ENCODE measurements around the gene MMP7. TPM values are rescaled to one million over a fixed set of nuclear protein-coding genes. Genes with fewer than 3 reads are reported as not detected.

MMP7 gene
- total RNA-seq, 1 donor: under 0.01 TPM

DNA sequence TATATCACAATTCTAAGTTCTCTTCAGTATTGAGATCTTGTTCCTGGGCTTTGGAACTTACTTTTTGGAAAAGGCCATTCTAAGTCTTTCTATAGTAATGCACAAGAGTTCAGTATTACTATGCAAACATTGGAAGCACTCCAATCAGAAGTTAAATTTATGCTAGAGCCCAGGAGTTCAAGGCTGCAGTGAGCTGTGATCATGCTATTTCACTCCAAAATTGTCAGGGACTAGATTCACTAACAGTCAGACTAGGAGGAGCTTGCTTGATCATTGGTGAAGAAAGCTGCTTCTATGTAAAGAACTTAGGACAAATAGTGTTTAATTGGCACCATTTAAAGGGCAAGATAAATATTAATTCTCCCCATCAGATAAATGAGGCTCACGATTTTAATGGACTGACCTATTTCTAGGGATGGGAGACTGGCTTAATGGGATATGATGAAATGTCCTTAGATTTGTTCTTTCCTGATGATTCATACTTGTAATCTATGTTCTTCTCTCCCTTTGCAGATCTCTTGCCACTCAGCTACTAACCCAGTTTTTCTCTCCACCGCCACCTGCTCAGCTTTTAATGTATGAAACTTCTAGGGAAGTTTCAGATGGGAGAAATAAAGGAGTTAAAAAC lies 45.3 kb downstream of the MMP7 start:
- DNase-seq (ENCODE audit: insufficient read length, low spot score, missing footprints): no peak
- TF ChIP-seq, protein P1, sequence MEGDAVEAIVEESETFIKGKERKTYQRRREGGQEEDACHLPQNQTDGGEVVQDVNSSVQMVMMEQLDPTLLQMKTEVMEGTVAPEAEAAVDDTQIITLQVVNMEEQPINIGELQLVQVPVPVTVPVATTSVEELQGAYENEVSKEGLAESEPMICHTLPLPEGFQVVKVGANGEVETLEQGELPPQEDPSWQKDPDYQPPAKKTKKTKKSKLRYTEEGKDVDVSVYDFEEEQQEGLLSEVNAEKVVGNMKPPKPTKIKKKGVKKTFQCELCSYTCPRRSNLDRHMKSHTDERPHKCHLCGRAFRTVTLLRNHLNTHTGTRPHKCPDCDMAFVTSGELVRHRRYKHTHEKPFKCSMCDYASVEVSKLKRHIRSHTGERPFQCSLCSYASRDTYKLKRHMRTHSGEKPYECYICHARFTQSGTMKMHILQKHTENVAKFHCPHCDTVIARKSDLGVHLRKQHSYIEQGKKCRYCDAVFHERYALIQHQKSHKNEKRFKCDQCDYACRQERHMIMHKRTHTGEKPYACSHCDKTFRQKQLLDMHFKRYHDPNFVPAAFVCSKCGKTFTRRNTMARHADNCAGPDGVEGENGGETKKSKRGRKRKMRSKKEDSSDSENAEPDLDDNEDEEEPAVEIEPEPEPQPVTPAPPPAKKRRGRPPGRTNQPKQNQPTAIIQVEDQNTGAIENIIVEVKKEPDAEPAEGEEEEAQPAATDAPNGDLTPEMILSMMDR (IDR thresholded peaks at IDR 0.05; ENCODE audit: extremely low read depth, low read depth, low read length): no peak

DNA sequence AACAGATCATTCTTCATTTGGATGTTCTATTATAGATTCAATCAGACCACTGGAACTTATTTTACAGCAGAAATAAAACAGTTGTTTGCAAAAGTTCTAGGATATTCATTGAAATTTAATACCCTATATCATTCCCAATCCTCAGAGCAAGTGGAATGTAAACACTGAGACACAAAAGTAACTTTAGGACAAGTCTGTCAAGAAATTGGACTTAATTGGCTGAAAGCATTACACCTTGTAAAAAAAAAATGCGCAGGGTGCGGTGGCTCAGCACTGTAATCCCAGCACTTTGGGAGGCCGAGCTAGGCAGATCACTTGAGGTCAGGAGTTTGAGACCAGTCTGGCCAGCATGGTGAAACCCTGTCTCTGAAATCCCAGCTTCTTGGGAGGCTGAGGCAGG lies 48.1 kb downstream of the MMP7 start:
- no peak overlapping the region for H3K4me2 ChIP-seq (ENCODE audit: insufficient read depth, low read length)
- H3K27ac ChIP-seq (ENCODE audit: low read depth, low read length): no peak overlapping the region
- H3K79me2 ChIP-seq (ENCODE audit: insufficient read depth, low read length): no peaks in the 10 kb centered on the region
- H3K36me3 ChIP-seq (ENCODE audit: insufficient read depth, low read length): no peaks in the 10 kb centered on the region
- DNase-seq (ENCODE audit: insufficient read length, low spot score, missing footprints): no peak
- H2AFZ ChIP-seq (ENCODE audit: low read length): no peak overlapping the region
- H3K9me3 ChIP-seq (ENCODE audit: low read depth, low read length): no peaks in the 10 kb centered on the region
- TF ChIP-seq, protein P1 (IDR thresholded peaks at IDR 0.05; ENCODE audit: extremely low read depth, low read depth, low read length): no peak
- H3K27me3 ChIP-seq (ENCODE audit: insufficient read depth, low read length): no peaks in the 10 kb centered on the region
- no peaks in the 10 kb centered on the region for H4K20me1 ChIP-seq (ENCODE audit: insufficient read depth, low read length)
- no peaks in the 10 kb centered on the region for H3K4me1 ChIP-seq (ENCODE audit: insufficient read depth, low read length)
- no peak overlapping the region for H3K4me3 ChIP-seq (ENCODE audit: insufficient read depth, low read length)

More for the DNA sequence above, 45.3 kb downstream of the MMP7 start:
- Histone ChIP-seq H2AFZ (ENCODE audit: low read length) (no peak overlapping the region), H3K27ac (ENCODE audit: low read depth, low read length) (no peak overlapping the region), H3K4me2 (ENCODE audit: insufficient read depth, low read length) (no peak overlapping the region), H3K9me3 (ENCODE audit: low read depth, low read length) (no peaks in the 10 kb centered on the region), H3K4me3 (ENCODE audit: insufficient read depth, low read length) (no peak overlapping the region), H3K79me2 (ENCODE audit: insufficient read depth, low read length) (no peaks in the 10 kb centered on the region), H4K20me1 (ENCODE audit: insufficient read depth, low read length) (no peaks in the 10 kb centered on the region), H3K36me3 (ENCODE audit: insufficient read depth, low read length) (no peaks in the 10 kb centered on the region), H3K4me1 (ENCODE audit: insufficient read depth, low read length) (no peaks in the 10 kb centered on the region), H3K27me3 (ENCODE audit: insufficient read depth, low read length) (no peaks in the 10 kb centered on the region)

DNA sequence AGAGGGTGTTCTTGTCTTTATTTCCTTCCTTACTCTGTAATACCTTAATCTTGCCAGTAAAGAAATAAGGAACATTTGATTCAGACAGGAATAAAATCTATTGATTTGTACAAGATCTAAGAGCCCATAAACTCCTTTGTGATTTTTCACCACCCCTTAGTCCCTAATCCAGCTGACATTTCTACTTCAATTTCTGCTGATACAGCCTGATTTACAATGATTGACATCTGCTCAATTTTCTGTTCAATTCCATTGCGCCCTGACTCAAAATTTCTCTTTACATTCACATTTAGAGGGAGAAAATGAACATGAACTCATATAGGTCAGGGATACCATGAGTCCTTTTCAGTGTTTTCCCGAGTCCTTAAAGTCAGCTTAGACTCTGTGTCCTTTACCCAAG lies 50.8 kb downstream of the MMP7 start:
- H3K9me3 ChIP-seq (ENCODE audit: low read depth, low read length): no peaks in the 10 kb centered on the region
- H3K79me2 ChIP-seq (ENCODE audit: insufficient read depth, low read length): no peaks in the 10 kb centered on the region
- H2AFZ ChIP-seq (ENCODE audit: low read length): no peak overlapping the region
- no peaks in the 10 kb centered on the region for H3K27me3 ChIP-seq (ENCODE audit: insufficient read depth, low read length)
- H4K20me1 ChIP-seq (ENCODE audit: insufficient read depth, low read length): no peaks in the 10 kb centered on the region
- no peak overlapping the region for H3K4me2 ChIP-seq (ENCODE audit: insufficient read depth, low read length)
- H3K4me1 ChIP-seq (ENCODE audit: insufficient read depth, low read length): no peaks in the 10 kb centered on the region
- DNase-seq (ENCODE audit: insufficient read length, low spot score, missing footprints): no peak
- TF ChIP-seq, protein P1 (IDR thresholded peaks at IDR 0.05; ENCODE audit: extremely low read depth, low read depth, low read length): no peak
- H3K27ac ChIP-seq (ENCODE audit: low read depth, low read length): no peak overlapping the region
- H3K4me3 ChIP-seq (ENCODE audit: insufficient read depth, low read length): no peak overlapping the region
- H3K36me3 ChIP-seq (ENCODE audit: insufficient read depth, low read length): no peaks in the 10 kb centered on the region

DNA sequence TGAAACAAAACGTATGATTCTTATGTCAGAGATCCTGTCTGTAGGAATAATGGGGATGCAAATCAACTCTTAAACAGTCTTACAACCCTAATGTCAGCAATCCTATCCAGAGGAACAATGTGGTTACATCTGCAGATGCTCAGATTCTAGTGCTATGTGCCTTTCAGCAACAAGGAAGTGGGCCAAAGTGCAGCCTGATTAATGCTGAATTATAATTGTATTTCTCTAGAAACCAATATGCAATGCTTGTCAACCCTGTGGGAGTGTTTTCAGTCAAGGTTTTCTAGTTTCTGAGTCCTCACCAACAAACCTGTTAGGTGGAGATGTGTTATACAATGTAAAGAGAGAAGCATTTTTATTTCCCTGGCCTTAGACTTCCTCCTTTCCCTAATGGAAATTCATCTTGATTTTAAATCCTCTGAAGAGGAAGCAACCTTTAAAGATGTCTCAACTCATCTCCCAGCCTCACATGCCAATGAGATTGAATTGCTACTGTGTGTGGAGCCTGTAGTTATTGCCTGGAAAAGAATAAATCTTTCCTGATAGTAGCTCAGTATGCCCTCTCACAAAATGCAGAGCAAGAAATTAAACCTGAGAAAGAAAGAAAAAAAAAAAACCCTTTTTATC lies 51.8 kb downstream of the MMP7 start:
- H2AFZ ChIP-seq (ENCODE audit: low read length): no peak overlapping the region
- no peaks in the 10 kb centered on the region for H3K9me3 ChIP-seq (ENCODE audit: low read depth, low read length)
- no peak overlapping the region for H3K27ac ChIP-seq (ENCODE audit: low read depth, low read length)
- no peaks in the 10 kb centered on the region for H3K27me3 ChIP-seq (ENCODE audit: insufficient read depth, low read length)
- H4K20me1 ChIP-seq (ENCODE audit: insufficient read depth, low read length): no peaks in the 10 kb centered on the region
- no peak overlapping the region for H3K4me2 ChIP-seq (ENCODE audit: insufficient read depth, low read length)
- no peaks in the 10 kb centered on the region for H3K4me1 ChIP-seq (ENCODE audit: insufficient read depth, low read length)
- DNase-seq (ENCODE audit: insufficient read length, low spot score, missing footprints): no peak
- H3K36me3 ChIP-seq (ENCODE audit: insufficient read depth, low read length): no peaks in the 10 kb centered on the region
- H3K79me2 ChIP-seq (ENCODE audit: insufficient read depth, low read length): no peaks in the 10 kb centered on the region
- no peak overlapping the region for H3K4me3 ChIP-seq (ENCODE audit: insufficient read depth, low read length)
- TF ChIP-seq, protein P1 (IDR thresholded peaks at IDR 0.05; ENCODE audit: extremely low read depth, low read depth, low read length): no peak

All from osteoblast (primary cell).